ENCODE data around the gene CYP2W1.

- TF ChIP-seq CTCF (IDR thresholded peaks at IDR 0.05 in 4 of 5, conservative IDR thresholded peaks at IDR 0.05 in 1 of 5): no peak
- TF ChIP-seq POLR2A (IDR thresholded peaks at IDR 0.05): no peak
These were observed 48.4 kb upstream of the CYP2W1 start for GRCh38 chr7:934469-935163.

Measured in gastrocnemius medialis (tissue), 4 donors.